OCI-LY1 (cell line): Measurements from ENCODE around the gene CTH.
"Not testable (repeated sequence)": the region's sequence is repeated elsewhere in the genome, so short reads cannot be mapped to it uniquely, and the experiment has no call there.

Source experiments
- H2AFZ ChIP-seq: fragments of 200-600 bp; sonication (generic), shearing (Covaris generic); 2 replicates; pipeline ENCODE4 v1.6.0; 2014; ENCODE audit warnings: antibody characterized with exemption, mild to moderate bottlenecking, low read length
- H3F3A ChIP-seq: fragments of 200-600 bp; sonication (generic), shearing (Covaris generic); 2 replicates; pipeline ENCODE4 v1.6.0; 2014; ENCODE audit warnings: mild to moderate bottlenecking, antibody characterized with exemption, low read length, moderate library complexity; ENCODE audit not compliant: insufficient read depth
- H3K27ac ChIP-seq: fragments of 200-600 bp; sonication (generic); 2 replicates; pipeline ENCODE4 v1.5.1; 2014; ENCODE audit warnings: low read length, mixed run types, mild to moderate bottlenecking, low read depth; ENCODE audit not compliant: poor library complexity, severe bottlenecking
- H3K27me3 ChIP-seq: fragments of 200-600 bp; sonication (generic); 2 replicates; pipeline ENCODE4 v1.6.0; 2014; ENCODE audit warnings: antibody characterized with exemption, mild to moderate bottlenecking, low read length, moderate library complexity; ENCODE audit not compliant: insufficient read depth
- H3K36me3 ChIP-seq: fragments of 200-600 bp; sonication (generic); 2 replicates; pipeline ENCODE4 v1.6.1; 2014; ENCODE audit warnings: mild to moderate bottlenecking, antibody characterized with exemption, low read length, moderate library complexity, mixed read lengths; ENCODE audit not compliant: insufficient read depth
- H3K4me1 ChIP-seq: fragments of 200-600 bp; sonication (generic); 2 replicates; pipeline ENCODE4 v1.5.1; 2014; ENCODE audit warnings: mild to moderate bottlenecking, low read length, moderate library complexity; ENCODE audit not compliant: insufficient read depth, severe bottlenecking
- H3K4me2 ChIP-seq: fragments of 200-600 bp; sonication (generic), shearing (Covaris generic); 2 replicates; pipeline ENCODE4 v1.6.1; 2014; ENCODE audit warnings: low read length
- H3K4me3 ChIP-seq: fragments of 200-600 bp; sonication (generic); 2 replicates; pipeline ENCODE4 v1.5.1; 2014; ENCODE audit warnings: low read length, low read depth, mild to moderate bottlenecking, mixed read lengths; ENCODE audit not compliant: poor library complexity, severe bottlenecking
- H3K79me2 ChIP-seq: fragments of 200-600 bp; shearing (Covaris generic); 2 replicates; pipeline ENCODE4 v1.6.1; 2016; ENCODE audit warnings: mixed run types, low read length, mixed read lengths; ENCODE audit not compliant: insufficient read depth
- H3K9ac ChIP-seq: fragments of 200-600 bp; sonication (generic), shearing (Covaris generic); 2 replicates; pipeline ENCODE4 v1.6.1; 2014; ENCODE audit warnings: mild to moderate bottlenecking, low read length, mixed read lengths
- H3K9me2 ChIP-seq: fragments of 200-600 bp; sonication (generic), shearing (Covaris generic); 2 replicates; pipeline ENCODE4 v1.6.1; 2014; ENCODE audit warnings: low read depth, mild to moderate bottlenecking, low read length, mixed read lengths
- H3K9me3 ChIP-seq: fragments of 200-600 bp; shearing (Covaris generic); 2 replicates; pipeline ENCODE4 v1.6.1; 2014; ENCODE audit warnings: low read length, mixed read lengths
- H4K20me1 ChIP-seq: fragments of 200-600 bp; sonication (generic), shearing (Covaris generic); 2 replicates; pipeline ENCODE4 v1.6.0; 2016; ENCODE audit warnings: mild to moderate bottlenecking, low read length; ENCODE audit not compliant: insufficient read depth
- EZH2 ChIP-seq: fragments of 200-600 bp; sonication (generic), shearing (Covaris generic); IDR thresholded peaks from 2 replicates; pipeline ENCODE4 v1.8.0; 2017; ENCODE audit warnings: borderline replicate concordance, mixed run types, mild to moderate bottlenecking, antibody characterized with exemption, low read length, moderate library complexity, mixed read lengths
- TF ChIP-seq, protein P1 (sequence below): fragments of 200-600 bp; sonication (generic), shearing (Covaris generic); IDR thresholded peaks from 2 replicates; pipeline ENCODE4 v1.5.1; 2017; ENCODE audit warnings: mild to moderate bottlenecking, antibody characterized with exemption, low read length, moderate library complexity, mixed read lengths

Gene CTH

DNA sequence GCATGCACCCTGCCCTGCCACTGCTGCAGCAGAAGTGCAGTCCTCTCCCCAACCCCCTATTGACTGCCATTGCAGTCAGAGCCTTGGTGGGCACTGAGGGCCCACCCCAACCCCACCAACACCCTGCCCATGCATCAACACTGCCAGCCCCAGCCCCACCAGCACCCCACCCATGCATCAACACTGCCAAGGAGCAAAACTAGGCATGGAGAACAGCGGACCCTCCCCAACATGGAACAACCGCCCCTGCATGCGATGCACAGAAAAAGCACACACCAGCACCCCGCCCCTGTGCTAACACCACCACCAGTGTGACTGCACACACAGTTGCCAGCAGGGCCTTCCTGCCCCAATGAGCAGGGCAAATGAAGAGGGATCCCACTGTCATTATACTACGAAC is 57.1 kb downstream of the CTH start:
- H3K27ac ChIP-seq, result no peak overlapping the region
- H3K4me3 ChIP-seq, result no peak overlapping the region
- H3K9me2 ChIP-seq, result no peaks in the 10 kb centered on the region
- no peaks in the 10 kb centered on the region for H3F3A ChIP-seq
- no peaks in the 10 kb centered on the region for H3K4me1 ChIP-seq
- H3K79me2 ChIP-seq, result no peaks in the 10 kb centered on the region
- no peaks in the 10 kb centered on the region for H4K20me1 ChIP-seq
- no peak overlapping the region for H2AFZ ChIP-seq
- H3K9ac ChIP-seq, result no peak overlapping the region
- no peaks in the 10 kb centered on the region for H3K36me3 ChIP-seq
- TF ChIP-seq, protein P1, sequence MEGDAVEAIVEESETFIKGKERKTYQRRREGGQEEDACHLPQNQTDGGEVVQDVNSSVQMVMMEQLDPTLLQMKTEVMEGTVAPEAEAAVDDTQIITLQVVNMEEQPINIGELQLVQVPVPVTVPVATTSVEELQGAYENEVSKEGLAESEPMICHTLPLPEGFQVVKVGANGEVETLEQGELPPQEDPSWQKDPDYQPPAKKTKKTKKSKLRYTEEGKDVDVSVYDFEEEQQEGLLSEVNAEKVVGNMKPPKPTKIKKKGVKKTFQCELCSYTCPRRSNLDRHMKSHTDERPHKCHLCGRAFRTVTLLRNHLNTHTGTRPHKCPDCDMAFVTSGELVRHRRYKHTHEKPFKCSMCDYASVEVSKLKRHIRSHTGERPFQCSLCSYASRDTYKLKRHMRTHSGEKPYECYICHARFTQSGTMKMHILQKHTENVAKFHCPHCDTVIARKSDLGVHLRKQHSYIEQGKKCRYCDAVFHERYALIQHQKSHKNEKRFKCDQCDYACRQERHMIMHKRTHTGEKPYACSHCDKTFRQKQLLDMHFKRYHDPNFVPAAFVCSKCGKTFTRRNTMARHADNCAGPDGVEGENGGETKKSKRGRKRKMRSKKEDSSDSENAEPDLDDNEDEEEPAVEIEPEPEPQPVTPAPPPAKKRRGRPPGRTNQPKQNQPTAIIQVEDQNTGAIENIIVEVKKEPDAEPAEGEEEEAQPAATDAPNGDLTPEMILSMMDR, result no peak
- no peak for TF ChIP-seq EZH2
- H3K27me3 ChIP-seq, result no peaks in the 10 kb centered on the region
- H3K4me2 ChIP-seq, result no peak overlapping the region
- no peaks in the 10 kb centered on the region for H3K9me3 ChIP-seq

DNA sequence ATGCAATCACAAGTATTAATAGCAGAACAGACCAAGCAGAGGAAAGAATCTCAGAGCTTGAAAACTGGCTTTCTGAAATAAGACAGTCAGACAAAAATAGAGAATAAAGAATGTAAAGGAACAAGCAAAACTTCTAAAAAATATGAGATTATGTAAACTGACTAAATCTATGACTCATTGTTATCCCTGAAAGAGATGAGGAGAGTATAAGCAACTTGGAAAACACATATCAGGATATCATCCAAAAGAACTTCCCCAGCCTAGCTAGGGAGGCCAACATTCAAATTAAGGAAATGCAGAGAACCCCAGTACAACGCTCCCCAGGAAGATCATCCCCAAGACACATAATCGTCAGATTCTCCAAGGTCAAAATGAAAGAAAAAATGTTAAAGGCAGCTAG is 58.1 kb downstream of the CTH start:
- not testable (repeated sequence) for H3K36me3 ChIP-seq, H3K4me1 ChIP-seq, H3K4me3 ChIP-seq, H3K9ac ChIP-seq, H3K9me2 ChIP-seq, H2AFZ ChIP-seq, H4K20me1 ChIP-seq, H3K27ac ChIP-seq, H3K79me2 ChIP-seq, H3K27me3 ChIP-seq, H3K9me3 ChIP-seq, H3K4me2 ChIP-seq, H3F3A ChIP-seq

DNA sequence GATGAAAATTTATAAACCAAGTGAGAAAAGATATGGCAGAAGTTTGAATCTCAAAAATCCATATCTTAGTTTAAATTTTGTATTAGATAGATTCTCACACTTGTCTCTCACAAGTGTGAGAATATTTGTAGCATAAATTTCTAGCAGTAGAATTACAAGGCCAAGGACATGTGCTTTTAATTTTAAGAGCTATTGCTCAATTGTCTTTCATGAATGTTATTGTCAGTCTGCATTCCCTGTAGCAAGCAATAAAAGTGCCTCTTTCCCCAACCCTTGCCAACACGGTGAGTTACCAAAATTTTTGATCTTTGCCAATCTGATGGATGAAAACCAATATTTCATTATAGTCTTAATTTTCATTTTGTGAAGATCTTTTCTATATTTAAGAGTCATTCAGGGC is 64.0 kb downstream of the CTH start:
- TF ChIP-seq, protein P1, result no peak
- no peak for TF ChIP-seq EZH2
- H3K4me1 ChIP-seq, result no peaks in the 10 kb centered on the region
- no peak overlapping the region for H2AFZ ChIP-seq
- H3K79me2 ChIP-seq, result no peaks in the 10 kb centered on the region
- no peak overlapping the region for H3K4me2 ChIP-seq
- H3K36me3 ChIP-seq, result no peaks in the 10 kb centered on the region
- H3K9me2 ChIP-seq, result no peaks in the 10 kb centered on the region
- H4K20me1 ChIP-seq, result no peaks in the 10 kb centered on the region
- no peaks in the 10 kb centered on the region for H3K9me3 ChIP-seq
- no peak overlapping the region for H3K4me3 ChIP-seq
- H3F3A ChIP-seq, result no peaks in the 10 kb centered on the region
- H3K27ac ChIP-seq, result no peak overlapping the region
- no peak overlapping the region for H3K9ac ChIP-seq
- H3K27me3 ChIP-seq, result no peaks in the 10 kb centered on the region

DNA sequence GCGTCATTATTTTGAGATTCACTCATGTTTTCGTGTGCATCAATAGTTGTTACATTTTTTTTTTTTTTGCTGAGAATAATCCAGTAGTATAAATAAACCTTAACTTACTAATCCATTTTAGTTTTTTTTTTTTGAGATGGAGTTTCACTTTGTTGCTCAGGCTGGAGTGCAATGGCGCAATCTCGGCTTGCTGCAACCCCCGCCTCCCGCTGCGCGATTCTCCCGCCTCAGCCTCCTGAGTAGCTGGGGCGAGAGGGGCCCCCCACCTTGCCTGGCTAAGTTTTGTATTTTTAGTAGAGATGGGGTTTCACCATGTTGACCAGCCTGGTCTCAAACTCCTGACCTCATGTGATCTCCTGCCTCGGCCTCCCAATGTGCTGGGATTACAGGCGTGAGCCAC is 66.0 kb downstream of the CTH start:
- Histone ChIP-seq H2AFZ (no peak overlapping the region), H4K20me1 (no peaks in the 10 kb centered on the region), H3K79me2 (no peaks in the 10 kb centered on the region), H3K9me3 (no peaks in the 10 kb centered on the region), H3K9ac (no peak overlapping the region), H3K4me3 (no peak overlapping the region), H3K27ac (no peak overlapping the region), H3K4me2 (no peak overlapping the region), H3K36me3 (no peaks in the 10 kb centered on the region), H3K9me2 (no peaks in the 10 kb centered on the region), H3K4me1 (no peaks in the 10 kb centered on the region), H3F3A (no peaks in the 10 kb centered on the region), H3K27me3 (no peaks in the 10 kb centered on the region)
- TF ChIP-seq EZH2, result no peak
- TF ChIP-seq, protein P1, result no peak

DNA sequence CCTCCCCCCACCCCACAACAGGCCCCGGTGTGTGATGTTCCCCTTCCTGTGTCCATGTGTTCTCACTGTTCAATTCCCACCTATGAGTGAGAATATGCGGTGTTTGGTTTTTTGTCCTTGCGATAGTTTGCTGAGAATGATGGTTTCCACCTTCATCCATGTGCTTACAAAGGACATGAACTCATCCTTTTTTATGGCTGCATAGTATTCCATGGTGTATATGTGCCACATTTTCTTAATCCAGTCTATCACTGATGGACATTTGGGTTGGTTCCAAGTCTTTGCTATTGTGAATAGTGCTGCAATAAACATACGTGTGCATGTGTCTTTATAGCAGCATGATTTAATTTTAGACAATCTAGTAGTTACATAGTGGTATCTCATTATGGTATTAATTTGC is 66.8 kb downstream of the CTH start:
- H3K4me1 ChIP-seq, H3K9ac ChIP-seq, H3K9me3 ChIP-seq, H3K27me3 ChIP-seq, H2AFZ ChIP-seq, H4K20me1 ChIP-seq, H3K27ac ChIP-seq, H3F3A ChIP-seq, H3K9me2 ChIP-seq, H3K4me3 ChIP-seq, H3K79me2 ChIP-seq, H3K36me3 ChIP-seq, H3K4me2 ChIP-seq: not testable (repeated sequence)
